C4-2B (cell line): ENCODE measurements around the gene GTF3A.

Experiments used
- ZFX ChIP-seq: fragments of 450-650 bp; IDR thresholded peaks from 2 replicates; pipeline ENCODE4 v1.6.1; 2017
- TF ChIP-seq, protein P1 (sequence below): fragments of 450-650 bp; conservative IDR thresholded peaks from 2 replicates; pipeline ENCODE4 v1.5.1; 2017; ENCODE audit warnings: mild to moderate bottlenecking

DNA sequence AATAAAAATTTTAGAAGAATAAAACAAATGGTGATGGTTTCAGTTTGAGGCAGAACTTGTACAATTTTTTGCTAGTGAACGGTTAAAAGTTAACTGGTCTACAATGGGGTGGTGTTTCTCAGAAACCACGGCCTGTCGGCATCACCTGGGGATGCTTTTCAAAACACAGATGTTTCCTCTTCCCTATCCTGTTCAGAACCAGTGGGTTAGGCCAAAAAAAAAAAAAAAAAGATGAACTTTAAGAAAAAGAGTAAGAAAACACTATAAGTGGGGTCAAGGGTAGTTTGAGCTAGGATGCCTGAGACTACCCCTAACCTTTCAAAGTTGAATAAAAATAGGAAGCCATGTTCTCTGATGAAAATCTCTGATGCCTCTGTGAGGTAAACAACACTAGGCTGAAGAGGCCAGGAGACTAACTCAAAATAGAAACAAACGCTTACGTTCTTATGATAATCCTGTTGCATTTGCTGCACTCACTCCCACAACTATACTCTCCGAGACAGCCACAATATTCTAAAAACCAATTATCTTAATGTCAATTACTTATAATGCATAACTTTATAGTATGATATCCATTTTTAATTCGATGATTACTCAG is 22.7 kb downstream of the GTF3A start:
- TF ChIP-seq, protein P1, sequence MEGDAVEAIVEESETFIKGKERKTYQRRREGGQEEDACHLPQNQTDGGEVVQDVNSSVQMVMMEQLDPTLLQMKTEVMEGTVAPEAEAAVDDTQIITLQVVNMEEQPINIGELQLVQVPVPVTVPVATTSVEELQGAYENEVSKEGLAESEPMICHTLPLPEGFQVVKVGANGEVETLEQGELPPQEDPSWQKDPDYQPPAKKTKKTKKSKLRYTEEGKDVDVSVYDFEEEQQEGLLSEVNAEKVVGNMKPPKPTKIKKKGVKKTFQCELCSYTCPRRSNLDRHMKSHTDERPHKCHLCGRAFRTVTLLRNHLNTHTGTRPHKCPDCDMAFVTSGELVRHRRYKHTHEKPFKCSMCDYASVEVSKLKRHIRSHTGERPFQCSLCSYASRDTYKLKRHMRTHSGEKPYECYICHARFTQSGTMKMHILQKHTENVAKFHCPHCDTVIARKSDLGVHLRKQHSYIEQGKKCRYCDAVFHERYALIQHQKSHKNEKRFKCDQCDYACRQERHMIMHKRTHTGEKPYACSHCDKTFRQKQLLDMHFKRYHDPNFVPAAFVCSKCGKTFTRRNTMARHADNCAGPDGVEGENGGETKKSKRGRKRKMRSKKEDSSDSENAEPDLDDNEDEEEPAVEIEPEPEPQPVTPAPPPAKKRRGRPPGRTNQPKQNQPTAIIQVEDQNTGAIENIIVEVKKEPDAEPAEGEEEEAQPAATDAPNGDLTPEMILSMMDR, result no peak
- no peak for TF ChIP-seq ZFX
